ENCODE measurements around the gene CNTN1.

Gene CNTN1

DNA sequence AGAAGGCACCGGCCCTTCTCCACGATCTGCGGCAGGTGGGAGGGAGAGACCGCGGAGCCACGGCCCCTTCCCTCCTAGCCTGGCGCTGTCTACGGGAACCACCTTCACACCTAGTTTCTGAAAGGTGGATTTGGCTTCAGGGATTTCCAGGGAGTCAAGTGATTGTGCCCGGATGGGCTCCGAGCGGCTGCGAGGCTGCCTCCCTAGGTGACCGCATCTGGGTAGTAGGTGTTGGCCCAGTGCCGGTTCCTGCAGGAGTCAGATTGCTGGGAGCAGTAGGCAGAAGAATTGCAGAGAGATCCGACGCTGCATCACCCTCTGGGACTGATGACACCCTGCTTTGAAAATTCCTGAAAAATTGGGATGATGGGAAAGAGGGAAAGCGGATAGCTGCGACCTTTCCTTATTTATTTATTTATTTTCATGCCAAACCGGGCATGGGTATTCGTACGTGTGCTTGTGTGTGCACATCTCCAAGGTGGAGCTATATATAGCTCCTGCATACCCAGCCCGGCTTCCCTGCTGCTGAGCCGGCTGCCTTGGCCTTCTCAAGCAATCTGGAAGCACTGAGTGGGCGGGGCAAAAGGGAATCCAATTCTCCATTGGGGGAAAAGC is 1.1 kb downstream of the CNTN1 start:
- H4K91ac ChIP-seq (ENCODE audit: low read length) = no peak overlapping the region
- H2BK120ac ChIP-seq (ENCODE audit: low read depth, low read length) = no peak overlapping the region
- peak overlapping the region in 1 of 2 experiments; percentile 91 for H3K4me3 ChIP-seq (ENCODE audit: insufficient read depth in 1 of 2, low read depth in 1 of 2, low read length in 2 of 2)
- no peak overlapping the region for H2BK12ac ChIP-seq (ENCODE audit: low read length in 2 of 2)
- no peak overlapping the region for H2AFZ ChIP-seq (ENCODE audit: low read depth, low read length)
- H3K18ac ChIP-seq (ENCODE audit: low read depth in 1 of 2, low read length in 2 of 2) = no peak overlapping the region
- peaks cover 15% of the 10 kb centered on the region for H3K4me1 ChIP-seq (ENCODE audit: control insufficient read depth, insufficient read depth, low read depth, low read length)
- no peak overlapping the region for H2BK5ac ChIP-seq (ENCODE audit: low read depth, low read length, poor library complexity, severe bottlenecking)
- H3K27ac ChIP-seq (ENCODE audit: low read length, poor library complexity, severe bottlenecking) = no peak overlapping the region
- H3K9me3 ChIP-seq (ENCODE audit: control insufficient read depth, low read length) = no peaks in the 10 kb centered on the region
- H3K4me2 ChIP-seq (ENCODE audit: low read length, poor library complexity, severe bottlenecking) = peak overlapping the region; percentile 77
- H2AK5ac ChIP-seq (ENCODE audit: low read length, severe bottlenecking) = no peak overlapping the region
- H2BK15ac ChIP-seq (ENCODE audit: low read depth, poor library complexity, severe bottlenecking) = no peak overlapping the region
- H3K36me3 ChIP-seq (ENCODE audit: control insufficient read depth in 1 of 2, insufficient read depth in 2 of 2, low read depth in 1 of 2, low read length in 2 of 2) = no peaks in the 10 kb centered on the region
- no peaks in the 10 kb centered on the region for H3K79me1 ChIP-seq (replicated peaks; ENCODE audit: low read length, poor library complexity, severe bottlenecking)
- no peak for DNase-seq
- H3K4ac ChIP-seq (ENCODE audit: low read depth in 1 of 2, low read length in 2 of 2) = no peak overlapping the region
- no peak overlapping the region for H3K14ac ChIP-seq (ENCODE audit: low read length in 2 of 2)
- no peak overlapping the region for H4K8ac ChIP-seq (ENCODE audit: low read length)
- peak overlapping the region; percentile 70 for H3K9ac ChIP-seq (ENCODE audit: low read length)
- H3K27me3 ChIP-seq (ENCODE audit: control insufficient read depth in 1 of 2, insufficient read depth in 1 of 2, low read length in 2 of 2) = peaks cover 6 to 28% of the 10 kb centered on the region in 2 experiments
- WGBS = 3% methylated on average over 22 of the region's 24 CpGs
- H3K23ac ChIP-seq (ENCODE audit: low read length in 2 of 2) = no peak overlapping the region

- no peak overlapping the region for H2BK5ac ChIP-seq (ENCODE audit: low read depth, low read length, poor library complexity, severe bottlenecking)
- H2BK12ac ChIP-seq (ENCODE audit: low read length in 2 of 2) = no peak overlapping the region
- no peak for DNase-seq
- peaks cover 6 to 13% of the 10 kb centered on the region in 2 experiments for H3K27me3 ChIP-seq (ENCODE audit: control insufficient read depth in 1 of 2, insufficient read depth in 1 of 2, low read length in 2 of 2)
- no peak overlapping the region for H3K27ac ChIP-seq (ENCODE audit: low read length, poor library complexity, severe bottlenecking)
- H3K23ac ChIP-seq (ENCODE audit: low read length in 2 of 2) = no peak overlapping the region
- no peaks in the 10 kb centered on the region for H3K36me3 ChIP-seq (ENCODE audit: control insufficient read depth in 1 of 2, insufficient read depth in 2 of 2, low read depth in 1 of 2, low read length in 2 of 2)
- H2AFZ ChIP-seq (ENCODE audit: low read depth, low read length) = no peak overlapping the region
- H3K4me1 ChIP-seq (ENCODE audit: control insufficient read depth, insufficient read depth, low read depth, low read length) = peaks cover 8% of the 10 kb centered on the region
- no peak overlapping the region for H3K4me3 ChIP-seq (ENCODE audit: insufficient read depth in 1 of 2, low read depth in 1 of 2, low read length in 2 of 2)
- WGBS = 82% methylated on average over 5 of the region's 6 CpGs
- H3K18ac ChIP-seq (ENCODE audit: low read depth in 1 of 2, low read length in 2 of 2) = no peak overlapping the region
- no peak overlapping the region for H3K9ac ChIP-seq (ENCODE audit: low read length)
- no peak overlapping the region for H4K8ac ChIP-seq (ENCODE audit: low read length)
- H2BK120ac ChIP-seq (ENCODE audit: low read depth, low read length) = no peak overlapping the region
- no peak overlapping the region for H3K4me2 ChIP-seq (ENCODE audit: low read length, poor library complexity, severe bottlenecking)
- no peak overlapping the region for H3K4ac ChIP-seq (ENCODE audit: low read depth in 1 of 2, low read length in 2 of 2)
- H2BK15ac ChIP-seq (ENCODE audit: low read depth, poor library complexity, severe bottlenecking) = no peak overlapping the region
- no peak overlapping the region for H2AK5ac ChIP-seq (ENCODE audit: low read length, severe bottlenecking)
- H3K79me1 ChIP-seq (replicated peaks; ENCODE audit: low read length, poor library complexity, severe bottlenecking) = no peaks in the 10 kb centered on the region
- no peaks in the 10 kb centered on the region for H3K9me3 ChIP-seq (ENCODE audit: control insufficient read depth, low read length)
- no peak overlapping the region for H3K14ac ChIP-seq (ENCODE audit: low read length in 2 of 2)
- no peak overlapping the region for H4K91ac ChIP-seq (ENCODE audit: low read length)
These were observed 5.5 kb downstream of the CNTN1 start for GRCh38 chr12:40697566-40698259.

- H3K4me2 ChIP-seq (ENCODE audit: low read length, poor library complexity, severe bottlenecking) = no peak overlapping the region
- DNase-seq = no peak
- H4K8ac ChIP-seq (ENCODE audit: low read length) = no peak overlapping the region
- H2AK5ac ChIP-seq (ENCODE audit: low read length, severe bottlenecking) = no peak overlapping the region
- no peak overlapping the region for H4K91ac ChIP-seq (ENCODE audit: low read length)
- H3K9me3 ChIP-seq (ENCODE audit: control insufficient read depth, low read length) = no peaks in the 10 kb centered on the region
- no peak overlapping the region for H3K14ac ChIP-seq (ENCODE audit: low read length in 2 of 2)
- H3K27ac ChIP-seq (ENCODE audit: low read length, poor library complexity, severe bottlenecking) = no peak overlapping the region
- no peak overlapping the region for H2BK12ac ChIP-seq (ENCODE audit: low read length in 2 of 2)
- no peaks in the 10 kb centered on the region for H3K79me1 ChIP-seq (replicated peaks; ENCODE audit: low read length, poor library complexity, severe bottlenecking)
- H3K9ac ChIP-seq (ENCODE audit: low read length) = no peak overlapping the region
- no peaks in the 10 kb centered on the region for H3K4me1 ChIP-seq (ENCODE audit: control insufficient read depth, insufficient read depth, low read depth, low read length)
- no peak overlapping the region for H3K23ac ChIP-seq (ENCODE audit: low read length in 2 of 2)
- no peak overlapping the region for H2BK15ac ChIP-seq (ENCODE audit: low read depth, poor library complexity, severe bottlenecking)
- H2AFZ ChIP-seq (ENCODE audit: low read depth, low read length) = no peak overlapping the region
- H3K4ac ChIP-seq (ENCODE audit: low read depth in 1 of 2, low read length in 2 of 2) = no peak overlapping the region
- H3K36me3 ChIP-seq (ENCODE audit: control insufficient read depth in 1 of 2, insufficient read depth in 2 of 2, low read depth in 1 of 2, low read length in 2 of 2) = no peaks in the 10 kb centered on the region
- no peak overlapping the region for H3K4me3 ChIP-seq (ENCODE audit: insufficient read depth in 1 of 2, low read depth in 1 of 2, low read length in 2 of 2)
- 100% methylated on average over 2 of the region's 4 CpGs for WGBS
- H2BK5ac ChIP-seq (ENCODE audit: low read depth, low read length, poor library complexity, severe bottlenecking) = no peak overlapping the region
- no peak overlapping the region for H2BK120ac ChIP-seq (ENCODE audit: low read depth, low read length)
- H3K27me3 ChIP-seq (ENCODE audit: control insufficient read depth in 1 of 2, insufficient read depth in 1 of 2, low read length in 2 of 2) = no peaks in the 10 kb centered on the region
- no peak overlapping the region for H3K18ac ChIP-seq (ENCODE audit: low read depth in 1 of 2, low read length in 2 of 2)
These were observed 9.5 kb downstream of the CNTN1 start for GRCh38 chr12:40701756-40702155.

- Histone ChIP-seq H3K4me3 (ENCODE audit: insufficient read depth in 1 of 2, low read depth in 1 of 2, low read length in 2 of 2) (no peak overlapping the region), H3K18ac (ENCODE audit: low read depth in 1 of 2, low read length in 2 of 2) (no peak overlapping the region), H3K9ac (ENCODE audit: low read length) (no peak overlapping the region), H2BK120ac (ENCODE audit: low read depth, low read length) (no peak overlapping the region), H3K36me3 (ENCODE audit: control insufficient read depth in 1 of 2, insufficient read depth in 2 of 2, low read depth in 1 of 2, low read length in 2 of 2) (no peaks in the 10 kb centered on the region), H3K14ac (ENCODE audit: low read length in 2 of 2) (no peak overlapping the region), H2AK5ac (ENCODE audit: low read length, severe bottlenecking) (no peak overlapping the region), H2BK15ac (ENCODE audit: low read depth, poor library complexity, severe bottlenecking) (no peak overlapping the region), H3K23ac (ENCODE audit: low read length in 2 of 2) (no peak overlapping the region), H2AFZ (ENCODE audit: low read depth, low read length) (no peak overlapping the region), H4K8ac (ENCODE audit: low read length) (no peak overlapping the region), H3K27me3 (ENCODE audit: control insufficient read depth in 1 of 2, insufficient read depth in 1 of 2, low read length in 2 of 2) (no peaks in the 10 kb centered on the region), H3K79me1 (replicated peaks; ENCODE audit: low read length, poor library complexity, severe bottlenecking) (no peaks in the 10 kb centered on the region), H3K4me1 (ENCODE audit: control insufficient read depth, insufficient read depth, low read depth, low read length) (no peaks in the 10 kb centered on the region), H3K27ac (ENCODE audit: low read length, poor library complexity, severe bottlenecking) (no peak overlapping the region), H2BK12ac (ENCODE audit: low read length in 2 of 2) (no peak overlapping the region), H4K91ac (ENCODE audit: low read length) (no peak overlapping the region), H2BK5ac (ENCODE audit: low read depth, low read length, poor library complexity, severe bottlenecking) (no peak overlapping the region), H3K4ac (ENCODE audit: low read depth in 1 of 2, low read length in 2 of 2) (no peak overlapping the region), H3K4me2 (ENCODE audit: low read length, poor library complexity, severe bottlenecking) (no peak overlapping the region), H3K9me3 (ENCODE audit: control insufficient read depth, low read length) (no peaks in the 10 kb centered on the region)
- no peak for DNase-seq
These were observed 18.9 kb downstream of the CNTN1 start for GRCh38 chr12:40711121-40711520.

Measured in mesenchymal stem cell (in vitro differentiated cells and primary cell).